Posterior vena cava (tissue), 2 donors: ENCODE data around the gene RRH. TPM values are rescaled to one million over a fixed set of nuclear protein-coding genes. Genes with fewer than 3 reads are reported as not detected.

Experiments
- DNase-seq: peaks from one replicate; pipeline ENCODE4 v3.0.0-alpha.2; 2020; ENCODE audit warnings: low spot score
- intact Hi-C, 2 donors: fragments of 100-400 bp; cut with DNase I; formaldehyde crosslinking; loops; one replicate each; pipeline versions ENCODE4 v1.14.1 to v1.14.2; 2022 to 2023
- total RNA-seq, 2 donors: library from RNA; stranded (reverse); fragmentation: NEBNext Ultra II Directional; extraction: Animal tissue kit (Norgen Biotek cat#: 25700); gene quantifications; one replicate each; pipeline ENCODE4 v1.2.1, GENCODE V29; 2021
- donor health status: DM: yes; HTN: yes; CAD: no.
- donor health status: DM: yes; HTN: yes; CAD: no.

The RRH gene
- total RNA-seq, 2 donors from 2014 or later: 0.19 to 0.28 TPM

DNA sequence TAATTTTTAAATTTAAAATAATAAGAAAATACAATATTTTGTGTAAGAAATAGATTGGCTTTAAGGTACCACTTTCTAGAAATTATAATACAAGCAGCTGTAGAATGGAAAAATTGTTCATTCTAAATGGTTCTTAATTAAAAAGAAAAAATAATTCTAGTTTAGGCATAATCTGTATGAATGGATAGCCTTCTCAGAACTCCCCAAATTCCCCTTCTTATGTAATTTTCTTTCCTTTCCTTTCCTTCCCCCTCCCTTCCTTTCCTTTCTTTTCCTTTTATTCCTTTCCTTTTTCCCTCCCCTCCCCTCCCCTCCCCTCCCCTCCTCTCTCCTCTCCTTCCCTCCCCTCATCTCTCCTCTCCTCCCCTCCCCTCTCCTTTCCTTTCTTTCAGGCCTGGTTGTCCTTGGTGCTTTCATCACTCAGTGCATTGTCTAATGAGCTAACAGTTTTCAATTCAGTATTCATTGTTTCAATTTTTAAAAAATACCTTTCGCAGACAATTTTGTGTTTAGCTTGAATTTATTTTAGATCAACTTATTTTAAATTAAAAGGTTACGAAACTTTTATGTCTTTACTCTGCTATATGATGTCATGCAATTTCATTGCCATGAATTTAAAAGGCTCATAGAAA, 49.0 kb downstream of the RRH start:
- intact Hi-C loops: no loop called here
- DNase-seq: no peak

GRCh38 chr4:109877400-109877799, 49.6 kb downstream of the RRH start:
- intact Hi-C loops: no loop called here

DNA sequence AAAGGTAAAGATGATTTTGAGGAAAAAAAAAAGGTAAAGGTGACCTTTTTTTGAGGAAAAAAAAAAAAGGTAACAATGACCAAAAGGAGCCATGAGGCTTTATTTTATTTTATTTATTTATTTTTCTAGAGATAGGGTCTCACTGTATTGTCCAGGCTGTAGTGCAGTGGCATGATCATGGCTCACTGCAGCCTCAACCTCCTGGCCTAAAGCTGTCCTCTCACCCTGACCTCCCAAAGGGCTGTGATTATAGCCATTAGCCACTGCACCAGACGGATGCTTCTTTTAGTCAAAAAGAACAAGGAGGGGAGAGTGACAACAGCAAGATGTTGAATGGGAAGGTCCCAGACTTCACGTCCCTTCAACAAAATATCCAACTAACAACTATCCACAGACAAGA, 50.6 kb downstream of the RRH start:
- intact Hi-C loops: no loop called here
- no peak for DNase-seq

More at GRCh38 chr4:109877400-109877799, 49.6 kb downstream of the RRH start:
- DNase-seq: no peak

- intact Hi-C loops: no loop called here
- peak; percentile 44 for DNase-seq
Measured at GRCh38 chr4:109879081-109879480, 51.3 kb downstream of the RRH start.

DNA sequence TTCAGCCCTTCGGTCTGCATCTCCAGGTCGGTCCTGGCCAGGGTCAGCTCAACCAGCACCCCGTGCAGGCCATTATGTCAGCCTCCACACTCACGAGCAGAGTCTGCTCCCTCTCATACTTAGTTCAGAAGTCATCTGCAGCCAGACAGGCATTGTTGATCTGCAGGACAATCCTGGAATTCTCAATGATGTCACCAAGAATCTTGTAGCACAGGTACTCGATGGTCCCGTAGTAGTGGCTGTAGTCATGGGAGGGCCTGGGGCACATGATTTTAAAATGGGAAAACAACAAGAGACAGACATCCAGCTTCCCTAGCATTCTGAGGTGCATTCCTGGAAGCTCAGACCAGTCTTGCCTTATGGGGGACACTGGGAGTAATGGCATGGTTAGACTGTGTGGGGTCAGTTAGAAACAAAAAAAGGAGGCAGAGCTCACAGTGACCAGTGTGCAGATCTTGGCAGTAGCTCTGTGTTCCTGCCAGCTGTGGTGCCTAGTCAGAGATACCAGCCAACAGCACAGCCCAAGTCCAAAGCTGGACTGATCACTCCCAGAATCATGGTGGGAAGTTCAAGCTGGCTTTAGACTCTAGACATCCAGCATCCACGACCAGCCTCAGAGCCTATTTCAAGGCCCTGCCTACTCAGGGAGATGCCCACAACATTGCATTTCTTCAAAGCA, 52.0 kb downstream of the RRH start:
- DNase-seq: no peak
- intact Hi-C loops: no loop called here

DNA sequence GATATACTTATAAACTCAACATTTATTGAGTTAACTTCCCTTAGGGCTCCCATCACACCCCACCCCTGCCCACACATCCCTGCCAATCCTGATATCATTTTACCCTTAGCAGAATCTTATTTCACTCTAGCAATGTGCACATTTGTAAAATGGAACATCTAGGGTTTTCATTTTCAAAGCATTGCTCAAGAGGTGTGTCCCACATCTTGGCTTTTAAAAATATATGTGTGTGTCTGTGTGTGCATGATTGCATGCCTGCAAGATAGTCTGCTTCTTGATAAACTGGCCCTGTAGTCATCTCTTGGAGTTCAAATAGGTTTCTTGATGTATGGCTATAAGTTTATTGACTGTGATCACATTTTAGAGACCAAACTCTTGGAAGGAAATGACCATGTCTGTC, 58.5 kb downstream of the RRH start:
- DNase-seq: no peak
- intact Hi-C loops: no loop called here

GRCh38 chr4:109887071-109887470, 59.3 kb downstream of the RRH start:
- DNase-seq: no peak
- intact Hi-C loops: no loop called here

DNA sequence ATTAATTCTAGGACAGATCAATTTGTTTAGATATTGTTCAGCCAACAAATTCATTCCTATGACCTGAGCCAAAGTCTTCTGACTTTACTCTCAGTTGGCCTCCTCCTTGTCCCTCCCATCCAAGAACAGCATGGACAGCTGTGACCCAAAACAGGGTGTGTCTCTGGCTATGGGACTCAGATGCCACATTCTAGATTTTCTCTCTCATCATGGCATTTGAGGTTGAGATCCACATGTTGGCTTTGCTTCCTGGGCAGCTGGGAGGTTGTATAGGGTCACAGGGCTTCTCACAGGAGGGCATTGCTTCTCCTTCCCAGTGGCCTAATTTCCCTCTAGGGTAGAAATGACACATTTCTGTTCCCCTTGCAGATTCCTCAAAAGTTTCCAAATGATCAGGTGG, 62.3 kb downstream of the RRH start:
- no peak for DNase-seq
- intact Hi-C loops: no loop called here

Other genes with a start within 250 kb of the RRH start
- gene CASP6, start 124.5 kb upstream of the RRH start, total RNA-seq: 10 to 100 TPM; 10.5 to 11.6 TPM
- 10 to 100 TPM; 26.9 to 31.9 TPM for gene PLA2G12A, start 97.9 kb upstream of the RRH start, total RNA-seq
- gene CFI, start 26.0 kb upstream of the RRH start, total RNA-seq: 10 to 100 TPM; 21.1 to 33.9 TPM
- gene GAR1, start 12.2 kb upstream of the RRH start, total RNA-seq: 10 to 100 TPM in 1 of 2 donors, 1 to 10 TPM in 1; 9.4 to 14.6 TPM
- under 1 TPM; 0.09 to 0.14 TPM for gene LRIT3, start 20.1 kb downstream of the RRH start, total RNA-seq
- under 1 TPM in 1 of 2 donors, not detected in 1; 0.14 TPM for gene EGF, start 84.9 kb downstream of the RRH start, total RNA-seq